Suprapubic skin (tissue), 4 donors: ENCODE measurements around the gene COLGALT1. TPM values are rescaled to one million over a fixed set of nuclear protein-coding genes. Genes with fewer than 3 reads are reported as not detected.

Experiments used
- DNase-seq, 2 donors: peaks; one replicate each; pipeline ENCODE4 v3.0.0-alpha.2; 2019; ENCODE audit warnings: low spot score in 2 of 2
- H3K27ac ChIP-seq: fragments of 200-600 bp; sonication (generic); one replicate; pipeline ENCODE4 v1.5.1; 2019
- H3K27me3 ChIP-seq: fragments of 200-600 bp; sonication (generic); one replicate; pipeline ENCODE4 v1.5.1; 2019
- H3K36me3 ChIP-seq: fragments of 200-600 bp; sonication (generic); one replicate; pipeline ENCODE4 v1.5.1; 2019
- H3K4me1 ChIP-seq: fragments of 200-600 bp; sonication (generic); one replicate; pipeline ENCODE4 v1.5.1; 2019
- H3K4me3 ChIP-seq: fragments of 200-600 bp; sonication (generic); one replicate; pipeline ENCODE4 v1.5.1; 2019; ENCODE audit warnings: mild to moderate bottlenecking
- H3K9me3 ChIP-seq: fragments of 200-600 bp; sonication (generic); one replicate; pipeline ENCODE4 v1.5.1; 2019
- EP300 ChIP-seq: sonication (generic); formaldehyde crosslinking; IDR thresholded peaks from one replicate; pipeline ENCODE4 v1.6.1; 2017; ENCODE audit warnings: antibody characterized with exemption
- POLR2A ChIP-seq, 2 donors: fragments of 450-650 bp; IDR thresholded peaks; one replicate each; pipeline ENCODE4 v1.6.1; 2017; ENCODE audit warnings: antibody characterized with exemption in 2 of 2, mild to moderate bottlenecking in 2 of 2, moderate library complexity in 2 of 2
- POLR2AphosphoS5 ChIP-seq, 3 donors: sonication (generic); formaldehyde crosslinking; IDR thresholded peaks; one replicate each; pipeline ENCODE4 v1.6.1; 2017; ENCODE audit warnings: antibody characterized with exemption in 3 of 3
- WGBS: methylation state at CpG from one replicate; pipeline ENCODE4 v1.1.5; 2018; 5-methylcytosine and 5-hydroxymethylcytosine counted together
- total RNA-seq, 4 donors: library from RNA; depleted of rRNA; stranded (reverse); fragments of >200 nt; gene quantifications; one replicate each; pipeline ENCODE4 v1.1.0, GENCODE V29; 2016
- TF ChIP-seq, protein P1 (sequence below), 2 donors: fragments of 200-600 bp in 1 of 2; fragments of 450-650 bp in 1 of 2; sonication (generic) in 1 of 2; IDR thresholded peaks; one replicate each; pipeline ENCODE4 v1.5.1; 2016 to 2019; ENCODE audit warnings: antibody characterized with exemption in 2 of 2, mild to moderate bottlenecking in 1 of 2, moderate library complexity in 1 of 2

Gene COLGALT1
- total RNA-seq, 4 donors from 2014 or later = 52.4 to 83.8 (median 60.7) TPM

- H3K27ac ChIP-seq = no peak overlapping the region
- peaks cover 54% of the 10 kb centered on the region for H3K27me3 ChIP-seq
- no peaks in the 10 kb centered on the region for H3K36me3 ChIP-seq
- no peak overlapping the region for H3K4me3 ChIP-seq
- peaks cover 8% of the 10 kb centered on the region for H3K4me1 ChIP-seq
- 89% methylated on average over 7 of the region's 7 CpGs for WGBS
- TF ChIP-seq, protein P1, sequence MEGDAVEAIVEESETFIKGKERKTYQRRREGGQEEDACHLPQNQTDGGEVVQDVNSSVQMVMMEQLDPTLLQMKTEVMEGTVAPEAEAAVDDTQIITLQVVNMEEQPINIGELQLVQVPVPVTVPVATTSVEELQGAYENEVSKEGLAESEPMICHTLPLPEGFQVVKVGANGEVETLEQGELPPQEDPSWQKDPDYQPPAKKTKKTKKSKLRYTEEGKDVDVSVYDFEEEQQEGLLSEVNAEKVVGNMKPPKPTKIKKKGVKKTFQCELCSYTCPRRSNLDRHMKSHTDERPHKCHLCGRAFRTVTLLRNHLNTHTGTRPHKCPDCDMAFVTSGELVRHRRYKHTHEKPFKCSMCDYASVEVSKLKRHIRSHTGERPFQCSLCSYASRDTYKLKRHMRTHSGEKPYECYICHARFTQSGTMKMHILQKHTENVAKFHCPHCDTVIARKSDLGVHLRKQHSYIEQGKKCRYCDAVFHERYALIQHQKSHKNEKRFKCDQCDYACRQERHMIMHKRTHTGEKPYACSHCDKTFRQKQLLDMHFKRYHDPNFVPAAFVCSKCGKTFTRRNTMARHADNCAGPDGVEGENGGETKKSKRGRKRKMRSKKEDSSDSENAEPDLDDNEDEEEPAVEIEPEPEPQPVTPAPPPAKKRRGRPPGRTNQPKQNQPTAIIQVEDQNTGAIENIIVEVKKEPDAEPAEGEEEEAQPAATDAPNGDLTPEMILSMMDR (IDR thresholded peaks at IDR 0.05) = no peak
- TF ChIP-seq EP300 = no peak
- TF ChIP-seq POLR2A (IDR thresholded peaks at IDR 0.05) = no peak
- no peak for TF ChIP-seq POLR2AphosphoS5 (IDR thresholded peaks at IDR 0.05)
- peaks cover 8% of the 10 kb centered on the region for H3K9me3 ChIP-seq
- no peak for DNase-seq
Observed at GRCh38 chr19:17618281-17618903, 62.9 kb downstream of the COLGALT1 start.

- TF ChIP-seq POLR2AphosphoS5 (IDR thresholded peaks at IDR 0.05) = no peak
- TF ChIP-seq POLR2A (IDR thresholded peaks at IDR 0.05) = no peak
- TF ChIP-seq EP300 = no peak
- TF ChIP-seq, protein P1 (IDR thresholded peaks at IDR 0.05) = no peak
- peaks cover 54% of the 10 kb centered on the region for H3K27me3 ChIP-seq
Observed at GRCh38 chr19:17618936-17619335, 63.5 kb downstream of the COLGALT1 start.

DNA sequence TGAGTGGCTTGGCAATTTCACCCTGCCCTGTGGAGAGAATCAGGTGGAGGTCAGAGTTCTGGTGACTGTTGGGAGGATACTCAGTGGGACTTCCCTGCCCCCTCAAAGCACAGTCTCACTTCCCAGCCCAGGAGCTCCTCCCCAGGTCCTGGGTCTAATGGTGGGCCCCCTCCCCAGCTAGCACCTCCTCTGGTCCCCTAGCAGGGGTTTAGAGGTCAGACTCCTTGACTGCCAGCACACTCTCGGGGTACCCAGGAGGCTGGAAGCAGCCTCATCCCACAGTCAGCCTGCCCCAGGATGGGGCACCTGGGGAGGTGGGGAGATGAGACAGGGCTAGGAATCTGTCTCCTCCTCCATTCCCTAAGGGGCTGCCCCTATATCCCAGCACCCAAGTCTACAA lies 65.2 kb downstream of the COLGALT1 start:
- H3K36me3 ChIP-seq = no peaks in the 10 kb centered on the region
- WGBS = no CpG with 5 or more reads among the region's 1 CpG
- peaks cover 42% of the 10 kb centered on the region for H3K27me3 ChIP-seq
- no peak overlapping the region for H3K27ac ChIP-seq
- TF ChIP-seq EP300 (no peak), POLR2A (IDR thresholded peaks at IDR 0.05) (no peak), POLR2AphosphoS5 (IDR thresholded peaks at IDR 0.05) (no peak)
- TF ChIP-seq, protein P1 (IDR thresholded peaks at IDR 0.05) = no peak
- H3K4me3 ChIP-seq = no peak overlapping the region
- H3K4me1 ChIP-seq = peaks cover 8% of the 10 kb centered on the region
- no peak for DNase-seq
- peaks cover 8% of the 10 kb centered on the region for H3K9me3 ChIP-seq

More at GRCh38 chr19:17618936-17619335, 63.5 kb downstream of the COLGALT1 start:
- peaks cover 8% of the 10 kb centered on the region for H3K4me1 ChIP-seq
- no peak overlapping the region for H3K27ac ChIP-seq
- 13% methylated on average over 1 of the region's 2 CpGs for WGBS
- H3K9me3 ChIP-seq = peaks cover 8% of the 10 kb centered on the region
- no peaks in the 10 kb centered on the region for H3K36me3 ChIP-seq
- no peak overlapping the region for H3K4me3 ChIP-seq
- DNase-seq = no peak

DNA sequence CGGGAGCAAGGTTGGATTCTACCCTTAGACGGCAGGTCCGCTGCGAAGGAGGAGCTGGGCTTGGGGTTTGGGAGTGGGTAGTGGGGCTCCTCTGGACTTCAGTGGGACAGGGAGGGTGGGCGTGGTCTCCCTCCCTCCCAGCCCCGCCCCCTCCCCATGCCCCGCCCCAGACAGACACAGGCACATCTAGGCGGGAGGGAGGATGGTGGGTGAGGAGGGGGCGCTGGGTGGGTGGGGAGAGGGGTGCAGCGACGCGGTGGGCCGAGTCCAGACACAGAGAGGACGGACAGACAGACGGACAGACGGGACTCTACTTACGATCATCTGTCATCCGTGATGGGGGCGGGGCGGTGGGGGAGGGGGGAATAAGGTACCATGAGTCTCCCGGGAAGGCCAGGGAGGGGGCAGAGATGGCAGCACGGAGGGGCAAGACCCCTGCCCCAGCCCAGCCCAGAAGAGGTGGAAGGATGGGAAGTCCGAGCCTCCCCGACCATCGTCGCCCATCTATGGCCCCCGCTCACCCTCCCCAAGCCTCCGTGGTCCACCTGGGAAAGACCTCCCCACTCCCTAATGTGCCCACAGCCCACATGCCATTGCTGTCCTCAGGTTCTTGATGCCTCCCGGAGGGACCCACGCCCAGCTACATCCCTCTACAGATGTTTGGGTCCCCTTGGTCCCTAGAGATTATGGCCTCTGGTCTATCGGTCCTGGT lies 67.9 kb downstream of the COLGALT1 start:
- no peak for TF ChIP-seq POLR2AphosphoS5 (IDR thresholded peaks at IDR 0.05)
- TF ChIP-seq, protein P1 (IDR thresholded peaks at IDR 0.05) = no peak
- no peak for TF ChIP-seq POLR2A (IDR thresholded peaks at IDR 0.05)
- TF ChIP-seq EP300 = no peak
- Histone ChIP-seq H3K27me3 (peaks cover 17% of the 10 kb centered on the region), H3K4me3 (no peak overlapping the region), H3K9me3 (peaks cover 8% of the 10 kb centered on the region), H3K36me3 (no peaks in the 10 kb centered on the region), H3K27ac (no peak overlapping the region), H3K4me1 (no peaks in the 10 kb centered on the region)
- no peak for DNase-seq
- WGBS = 87% methylated on average over 28 of the region's 31 CpGs

DNA sequence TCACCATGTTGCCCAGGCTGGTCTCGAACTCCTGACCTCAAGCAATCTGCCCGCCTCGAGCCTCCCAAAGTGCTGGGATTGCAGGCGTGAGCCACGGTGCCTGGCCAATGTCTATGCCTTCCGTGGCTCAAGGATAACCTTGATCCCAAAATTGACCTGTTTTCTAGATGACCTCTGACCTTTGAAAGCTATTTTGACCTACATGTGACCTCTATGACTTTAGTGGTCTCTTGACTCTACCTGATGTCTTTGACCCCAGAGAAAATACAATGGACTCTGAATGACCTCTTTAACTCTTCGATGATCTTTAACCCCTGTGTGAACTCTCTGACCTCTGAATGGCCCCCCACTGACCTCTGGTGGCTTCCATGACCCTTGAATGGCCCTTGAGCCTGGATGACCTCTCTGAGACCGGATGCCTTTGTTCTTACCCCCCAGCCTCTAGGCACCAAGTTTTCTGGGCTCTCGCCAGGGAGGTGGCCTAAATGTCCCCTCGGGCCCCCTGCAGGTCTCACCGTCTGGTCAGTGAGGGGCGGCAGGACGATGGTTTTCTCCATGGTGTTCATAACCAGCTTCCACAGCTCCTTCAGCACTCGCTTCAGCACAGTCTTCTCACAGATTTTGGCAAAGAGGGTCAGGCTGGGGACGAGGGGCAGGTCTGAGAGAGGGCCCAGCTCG lies 69.0 kb downstream of the COLGALT1 start:
- Histone ChIP-seq H3K4me1 (no peaks in the 10 kb centered on the region), H3K36me3 (no peaks in the 10 kb centered on the region), H3K27ac (no peak overlapping the region), H3K9me3 (peaks cover 8% of the 10 kb centered on the region), H3K4me3 (no peak overlapping the region), H3K27me3 (peaks cover 12% of the 10 kb centered on the region)
- TF ChIP-seq, protein P1 (IDR thresholded peaks at IDR 0.05) = no peak
- no peak for TF ChIP-seq POLR2AphosphoS5 (IDR thresholded peaks at IDR 0.05)
- no peak for TF ChIP-seq EP300
- TF ChIP-seq POLR2A (IDR thresholded peaks at IDR 0.05) = no peak
- DNase-seq = no peak
- WGBS = 88% methylated on average over 16 of the region's 16 CpGs
